NCI-H2029 (cell line): Measurements from ENCODE around the gene SCMH1.

Experiments used
- DNase-seq: peaks from one replicate; lab custom pipeline; 2025; lab: John Stamatoyannopoulos, UW

SCMH1 gene

DNA sequence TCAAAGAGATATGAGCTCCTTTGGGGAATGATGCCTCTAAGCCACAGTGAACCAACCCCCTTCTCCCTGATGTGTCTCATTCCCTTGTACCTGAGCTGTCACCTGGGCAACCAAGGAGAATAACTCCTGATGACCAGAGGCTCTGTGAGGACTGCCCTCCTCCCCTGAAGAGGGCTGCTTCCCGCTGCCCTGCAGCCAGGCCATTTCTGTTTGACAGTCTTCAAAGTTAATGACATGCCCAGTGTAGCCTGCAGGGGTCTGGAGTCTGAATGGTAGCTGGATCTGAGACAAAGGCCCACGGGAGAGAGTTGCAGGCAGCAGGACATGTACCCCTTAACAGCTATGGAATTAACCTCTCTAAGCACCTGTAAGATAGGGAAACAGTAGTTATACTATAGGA, 217.2 kb downstream of the SCMH1 start:
- DNase-seq = no peak

DNA sequence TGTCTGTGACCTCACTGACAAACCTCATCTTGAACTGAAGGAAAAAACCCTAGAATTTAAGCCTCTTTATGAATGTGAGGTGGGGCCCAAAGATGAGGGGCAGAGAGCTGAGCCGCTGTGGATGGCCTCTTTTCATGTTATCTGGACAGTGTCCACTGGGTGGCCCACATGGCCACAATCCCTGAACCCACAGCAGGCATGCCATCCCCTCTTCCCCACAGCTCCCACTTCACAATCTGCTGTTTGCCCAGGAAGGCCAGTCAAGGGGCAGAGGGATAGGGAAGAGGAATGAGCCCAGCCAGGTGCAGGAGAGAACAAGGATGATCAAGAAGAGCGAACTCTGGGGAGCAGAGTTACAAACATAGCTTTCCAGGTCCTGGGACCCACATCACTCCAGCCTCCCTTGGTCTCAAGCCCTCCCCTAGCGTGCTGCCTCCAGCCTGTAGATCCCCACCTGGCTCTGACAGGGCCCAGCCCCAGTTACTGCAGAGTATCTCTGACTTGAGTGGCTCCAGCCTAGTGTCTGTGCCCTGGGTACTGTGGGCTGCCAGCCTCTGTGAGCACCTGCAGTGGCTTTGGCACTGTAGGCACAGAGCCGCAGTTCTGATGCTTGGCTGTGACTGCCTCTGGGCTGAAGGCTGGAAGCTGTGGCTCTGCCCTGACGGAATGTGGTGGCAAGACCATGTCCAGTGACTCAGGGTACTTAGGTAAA, 218.7 kb downstream of the SCMH1 start:
- DNase-seq = peak; percentile 82

DNA sequence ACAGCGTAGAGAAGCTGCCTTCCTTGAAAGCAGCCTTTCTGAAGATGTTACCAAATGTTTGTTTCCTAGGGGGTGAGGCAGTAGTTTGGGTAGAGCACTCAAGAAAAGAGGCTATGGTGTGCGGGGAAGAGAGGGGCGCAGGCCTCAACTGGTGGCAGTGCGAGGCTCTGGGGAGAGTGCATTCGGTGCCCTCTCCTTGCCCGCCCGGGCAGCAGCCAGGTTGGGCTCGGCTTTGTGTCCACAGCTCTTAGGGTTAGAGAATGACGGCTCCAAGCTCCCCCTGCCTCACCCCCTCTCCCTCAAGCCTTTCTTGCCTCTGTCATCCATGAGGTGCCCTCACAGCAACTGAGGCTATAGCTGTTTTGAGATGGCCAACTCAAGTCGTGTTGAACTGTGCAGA, 219.7 kb downstream of the SCMH1 start:
- DNase-seq = no peak

DNA sequence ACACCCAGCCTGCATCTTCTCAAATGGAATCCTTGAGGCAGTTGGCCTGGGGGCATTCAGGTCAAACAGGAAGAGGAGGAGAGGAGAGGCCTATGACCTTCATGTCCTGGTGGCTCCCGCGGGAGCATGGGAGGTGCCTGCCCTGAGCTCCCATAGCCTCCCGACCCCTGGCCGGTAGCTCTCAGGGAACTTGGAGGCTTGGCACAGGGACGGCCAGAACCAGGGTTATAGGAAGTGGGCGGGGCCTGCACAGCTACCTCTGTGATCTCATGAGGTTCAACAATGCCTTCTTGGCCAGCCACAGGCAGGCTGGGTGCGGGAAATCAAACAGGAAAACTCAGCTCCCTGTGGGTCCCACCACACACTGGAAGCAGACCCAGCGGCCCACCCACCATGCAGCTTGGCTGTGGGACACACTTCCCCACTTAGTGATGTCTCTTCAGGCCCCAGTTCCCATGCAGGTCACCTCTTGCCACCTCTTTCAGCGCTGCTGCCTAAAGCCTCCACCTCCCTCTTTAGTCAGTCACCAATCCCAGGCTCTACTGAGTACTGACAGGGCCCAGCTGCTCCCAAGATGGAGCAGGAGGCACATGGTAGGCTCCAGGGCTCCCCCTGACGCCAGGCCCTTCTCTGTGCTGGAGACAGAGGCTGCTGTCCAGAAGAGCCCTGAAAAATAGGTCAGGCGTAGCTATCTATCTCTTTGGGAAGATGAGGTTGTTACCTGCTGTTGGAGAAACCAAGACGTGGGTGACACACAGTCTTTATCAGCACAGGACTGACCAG, 220.4 kb downstream of the SCMH1 start, which contains the start of gene SLFNL1:
Gene SLFNL1, minus strand, starts transcription at position 200 of the 783 bp plus-strand sequence. CDS start 1,065 bp downstream, outside the sequence.
- peak; percentile 99 for DNase-seq

GRCh38 chr1:41020654-41021053, 221.5 kb downstream of the SCMH1 start:
- no peak for DNase-seq

DNA sequence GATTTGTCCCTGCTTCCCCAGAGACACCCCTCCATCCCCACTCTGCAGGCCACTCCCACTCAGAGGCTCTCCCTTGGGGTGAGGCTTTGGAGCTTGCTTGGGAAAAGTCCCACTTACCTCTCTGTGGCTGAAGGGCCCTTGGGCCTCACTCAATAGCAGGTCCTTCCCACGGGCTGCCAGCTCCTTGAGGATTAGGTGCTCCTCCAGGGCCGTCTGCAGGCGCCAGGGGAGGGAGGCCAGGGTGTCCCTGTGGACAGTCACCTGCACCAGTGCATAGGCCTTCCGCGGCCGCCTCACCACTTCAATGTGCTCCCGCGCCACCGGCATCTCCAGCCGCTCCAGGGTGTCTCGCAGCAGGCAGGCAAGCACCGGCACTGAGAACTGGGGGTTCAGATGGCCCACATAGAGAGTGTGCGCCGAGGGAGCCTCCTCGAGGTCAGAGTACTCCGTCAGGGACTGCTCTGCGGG, 222.0 kb downstream of the SCMH1 start:
- peak; percentile 69 for DNase-seq

GRCh38 chr1:41019353-41019745, 222.8 kb downstream of the SCMH1 start:
- DNase-seq = no peak

- DNase-seq = no peak
These were observed 224.1 kb downstream of the SCMH1 start for GRCh38 chr1:41018018-41018410.

GRCh38 chr1:41017141-41018017, 224.7 kb downstream of the SCMH1 start:
- DNase-seq = no peak

- DNase-seq = no peak
These were observed 226.1 kb downstream of the SCMH1 start for GRCh38 chr1:41015897-41016470.

DNA sequence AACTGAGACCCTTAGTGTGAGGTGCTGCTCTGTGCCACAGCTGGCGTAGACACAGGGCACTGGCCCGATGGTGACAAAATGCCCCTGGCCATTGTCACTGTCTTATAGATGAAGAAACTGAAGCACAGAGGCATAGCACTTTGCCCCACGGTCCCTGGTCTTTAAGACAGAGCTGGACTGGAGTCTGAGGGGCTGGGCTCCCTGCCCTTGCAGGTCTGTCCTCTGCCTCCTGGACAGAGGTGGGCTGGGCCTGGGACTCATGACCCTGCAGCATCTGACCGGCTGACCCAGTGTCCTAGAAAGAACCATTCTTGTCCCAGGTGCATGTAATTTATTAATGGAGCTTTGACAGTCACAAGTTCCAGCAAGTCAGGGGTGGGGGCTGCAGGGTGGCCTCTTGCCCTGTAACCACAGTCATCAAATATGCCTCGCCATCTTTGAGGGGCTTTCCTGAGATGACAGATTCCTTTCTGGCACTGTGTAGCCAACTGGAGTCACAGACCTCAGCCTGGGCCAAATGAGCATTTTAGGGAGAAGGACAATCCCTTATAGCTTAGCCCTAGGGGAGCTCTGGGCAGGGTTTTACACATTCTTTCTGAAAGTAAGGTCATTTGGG, 226.7 kb downstream of the SCMH1 start:
- DNase-seq = no peak

- DNase-seq = no peak
These were observed 227.2 kb downstream of the SCMH1 start for GRCh38 chr1:41014871-41015270.

DNA sequence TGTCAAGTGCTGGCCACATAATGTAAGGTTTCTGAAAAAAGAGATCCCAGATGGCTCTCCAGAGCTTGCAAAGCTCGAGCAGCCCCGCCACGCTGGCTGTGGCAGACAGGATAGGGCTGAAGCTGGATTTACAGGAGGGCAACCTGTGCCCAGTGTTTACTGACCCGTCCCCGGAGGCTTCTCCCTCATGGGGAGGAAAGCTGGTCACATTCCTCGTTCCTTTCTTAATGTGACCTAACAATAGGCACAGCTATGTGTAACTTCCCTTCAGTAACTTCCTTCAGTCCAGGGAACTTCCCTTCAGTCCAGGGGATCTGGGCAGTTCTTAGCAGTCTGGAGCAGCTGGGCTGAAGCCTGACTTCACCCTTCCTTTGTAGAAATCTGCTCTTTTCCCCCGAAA, 228.3 kb downstream of the SCMH1 start:
- no peak for DNase-seq

DNA sequence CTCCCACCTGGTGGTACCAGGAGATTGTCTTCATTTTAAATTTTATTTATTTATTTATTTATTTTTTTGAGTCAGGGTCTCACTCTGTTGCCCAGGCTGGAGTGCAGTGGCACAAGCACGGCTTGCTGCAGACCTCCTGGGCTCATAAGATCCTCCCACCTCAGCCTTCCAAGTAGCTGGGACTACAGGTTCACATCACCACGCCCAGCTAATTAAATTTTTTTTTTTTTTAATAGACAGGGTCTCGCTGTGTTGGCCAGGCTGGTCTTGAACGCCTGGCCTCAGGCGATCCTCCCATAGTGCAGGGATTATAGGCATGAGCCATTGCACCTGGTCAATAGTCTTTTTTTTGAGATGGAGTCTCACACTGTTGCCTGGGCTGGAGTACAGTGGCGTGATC, 229.1 kb downstream of the SCMH1 start:
- no peak for DNase-seq

DNA sequence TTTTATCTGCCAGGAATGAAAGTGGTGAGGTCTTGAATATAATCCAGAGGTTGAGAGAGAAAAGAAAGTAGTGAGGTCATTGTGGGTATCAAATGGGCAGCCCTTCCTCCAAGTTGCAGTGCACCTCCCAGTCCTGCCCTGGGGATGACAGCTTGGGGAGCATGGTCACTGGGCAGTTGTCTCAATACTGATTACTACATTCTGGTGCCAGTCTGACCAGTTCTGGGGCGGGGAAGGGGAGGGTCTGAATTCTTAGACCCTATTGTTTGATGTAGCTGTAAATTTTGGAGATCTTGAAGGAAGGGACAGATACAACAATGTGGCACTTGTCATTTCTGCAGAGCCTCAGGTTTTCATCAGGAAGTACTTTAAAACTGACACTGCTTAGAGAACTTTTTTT, 231.8 kb downstream of the SCMH1 start:
- DNase-seq = no peak

DNA sequence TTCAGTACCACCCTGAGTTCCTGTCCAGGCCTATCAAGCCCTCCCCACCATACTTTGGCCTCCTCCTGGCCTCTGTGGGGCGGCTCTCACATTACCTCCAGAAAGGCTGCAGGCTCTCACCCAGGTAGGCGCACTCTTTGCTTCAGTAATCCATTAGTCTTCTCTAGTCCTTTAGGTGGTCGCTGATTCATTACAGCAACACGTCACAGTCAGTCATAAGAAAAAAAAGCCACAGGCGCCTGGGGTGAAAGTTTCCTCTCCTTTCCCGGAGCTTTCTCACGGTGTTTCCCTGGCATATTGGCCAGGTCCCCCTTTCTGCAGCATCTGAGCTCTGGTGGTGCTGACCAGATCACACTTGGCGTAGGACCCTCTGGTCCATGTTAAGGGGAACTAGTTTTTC, 232.6 kb downstream of the SCMH1 start:
- DNase-seq = no peak

GRCh38 chr1:41006942-41007865, 234.9 kb downstream of the SCMH1 start:
- DNase-seq = no peak

GRCh38 chr1:41005876-41006275, 236.2 kb downstream of the SCMH1 start:
- no peak for DNase-seq

DNA sequence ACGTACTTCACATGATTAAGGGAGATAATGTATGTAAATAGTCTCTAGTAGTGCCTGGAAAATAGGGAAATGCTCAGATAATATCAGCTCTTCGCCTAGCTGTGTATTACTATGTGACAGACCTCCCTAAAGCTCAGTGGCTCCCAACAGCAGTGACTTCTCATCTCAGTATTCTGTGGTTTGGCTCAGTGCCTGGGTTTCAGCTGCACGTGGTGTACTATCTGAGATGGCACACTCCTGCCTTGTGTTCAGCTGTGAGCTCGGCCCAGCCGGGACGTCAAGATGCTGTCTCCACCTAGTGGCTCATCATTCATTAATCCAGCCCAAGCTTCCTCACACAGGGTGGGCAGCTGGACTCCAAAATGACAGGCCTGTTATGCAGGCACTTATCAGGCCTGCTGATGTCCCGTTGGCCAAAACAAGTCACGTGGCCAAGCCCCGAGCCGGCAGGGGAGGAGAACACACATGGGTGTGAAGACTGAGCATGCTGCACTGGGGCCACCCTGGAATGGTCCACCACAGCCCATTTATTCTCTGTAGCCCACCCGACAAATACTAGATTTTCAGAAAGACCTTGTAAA, 238.4 kb downstream of the SCMH1 start:
- DNase-seq = peak; percentile 100

DNA sequence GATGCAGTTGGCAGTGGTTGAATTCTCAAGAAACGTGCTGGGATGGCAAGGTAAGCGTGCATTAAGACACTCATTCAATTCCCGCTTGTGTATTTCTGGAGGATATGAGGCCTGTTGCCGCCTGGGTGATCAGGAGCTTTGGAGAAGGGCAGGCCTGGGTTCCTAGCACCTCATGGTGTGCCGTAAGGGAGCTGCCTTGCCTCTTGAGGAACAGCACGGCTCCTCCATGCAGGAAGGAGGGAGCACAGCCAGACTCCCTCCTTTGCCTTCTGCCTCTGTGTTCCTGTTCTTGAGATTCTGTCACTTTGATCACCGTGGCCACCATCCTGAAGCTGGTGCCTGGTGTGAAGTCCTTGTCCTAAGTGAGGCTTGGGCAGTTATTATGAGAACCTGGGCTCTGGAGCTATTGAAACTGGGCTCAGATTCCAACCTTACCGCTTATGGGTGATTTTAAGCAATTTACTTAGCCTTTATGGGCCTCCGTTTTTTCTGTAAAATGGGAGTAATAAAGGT, 238.9 kb downstream of the SCMH1 start:
- DNase-seq = peak; percentile 64
